ENCODE measurements around the gene UBE2S.

- TF ChIP-seq CTCF (conservative IDR thresholded peaks at IDR 0.05; ENCODE audit: low read depth, low read length) (no peak), EZH2 (IDR thresholded peaks at IDR 0.05; ENCODE audit: borderline replicate concordance, low read depth, low read length, poor library complexity, severe bottlenecking) (no peak)
Measured at GRCh38 chr19:55360902-55361301, 46.7 kb downstream of the UBE2S start.

All from A673 (cell line).